ENCODE measurements around the gene GPC3. TPM values are rescaled to one million over a fixed set of nuclear protein-coding genes. Genes with fewer than 3 reads are reported as not detected.
"Not testable (repeated sequence)": the region's sequence is repeated elsewhere in the genome, so short reads cannot be mapped to it uniquely, and the experiment has no call there.

The GPC3 gene
- total RNA-seq, result under 1 TPM; 0.40 to 0.72 TPM

DNA sequence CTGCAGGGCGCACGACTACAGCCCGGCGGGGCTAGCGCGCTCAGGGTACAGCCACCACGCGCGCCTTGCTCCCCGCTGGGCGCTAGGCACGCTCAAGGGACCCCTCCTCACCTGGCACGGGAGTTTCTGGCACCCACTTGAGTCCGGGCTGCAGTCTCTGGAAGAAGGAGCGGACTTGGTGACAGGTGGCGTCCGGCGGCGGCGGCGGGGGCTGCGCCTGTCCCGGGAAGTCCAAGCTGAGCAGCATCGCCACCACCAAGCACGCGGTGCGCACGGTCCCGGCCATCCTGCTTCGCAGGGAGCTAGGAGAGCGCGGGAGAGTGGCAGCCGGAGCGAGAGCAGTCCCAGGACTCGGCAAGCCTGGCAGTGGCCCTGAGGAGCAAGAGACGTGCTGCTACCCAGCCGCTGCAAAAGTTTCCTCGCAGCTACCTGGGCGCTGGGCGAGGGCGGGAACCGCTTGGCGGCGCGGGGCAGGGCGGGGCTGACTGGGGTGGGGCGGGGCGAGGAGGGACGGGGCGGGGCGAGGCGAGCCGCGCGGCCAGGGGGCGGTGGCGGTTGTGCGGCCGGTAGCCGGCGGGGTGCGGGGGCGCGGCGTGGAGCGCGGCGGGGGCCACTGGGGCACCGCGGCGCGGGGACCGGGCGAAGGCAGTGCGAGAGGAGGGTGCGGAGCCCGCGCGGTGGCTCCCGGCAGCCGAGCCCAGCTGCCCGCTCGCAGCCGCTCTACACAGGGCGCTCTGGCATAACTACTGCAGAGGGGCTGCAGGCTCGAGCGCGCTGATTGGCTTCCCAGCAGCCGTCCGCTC lies at the start of gene GPC3:
Gene GPC3 (minus strand): TSS at position 431 of the 803 bp plus-strand sequence.
- Mint-ChIP-seq H3K9me3 (no peaks in the 10 kb centered on the region), H3K4me3 (peak within 1 kb of the TSS; percentile 56), H3K4me1 (peaks cover 3% of the 10 kb centered on the region), H3K36me3 (no peaks in the 10 kb centered on the region), H3K27ac (no peak within 1 kb of the TSS), H3K27me3 (peaks cover 25% of the 10 kb centered on the region)
- peak; percentile 57 for DNase-seq
- POLR2A ChIA-PET, result no interaction called here
- ATAC-seq (ENCODE audit: low read depth), result peak; percentile 86

DNA sequence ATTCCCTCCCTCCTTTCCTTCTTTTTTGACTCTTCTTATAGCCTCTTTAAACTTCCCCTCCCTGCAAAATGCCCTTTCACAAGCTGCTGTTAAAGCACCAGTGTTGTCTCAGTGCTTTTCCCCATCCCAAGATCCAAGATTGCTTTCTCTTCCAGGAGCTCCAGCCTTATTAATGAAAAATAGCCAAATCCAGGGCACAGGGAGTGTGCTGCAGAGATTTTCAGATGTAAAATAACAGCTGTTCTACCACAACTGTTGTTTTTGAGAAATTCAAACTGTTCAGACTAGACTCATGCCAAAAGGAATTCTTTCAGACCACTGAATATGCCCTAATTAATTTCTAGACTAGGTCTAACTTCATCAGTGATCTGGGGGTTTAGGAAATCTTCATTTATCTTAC lies 47.0 kb upstream of the GPC3 start:
- Mint-ChIP-seq H3K4me1 (no peaks in the 10 kb centered on the region), H3K4me3 (no peak overlapping the region), H3K27me3 (no peaks in the 10 kb centered on the region), H3K9me3 (no peaks in the 10 kb centered on the region), H3K27ac (no peak overlapping the region), H3K36me3 (no peaks in the 10 kb centered on the region)
- DNase-seq, result no peak
- POLR2A ChIA-PET, result no interaction called here
- no peak for ATAC-seq (ENCODE audit: low read depth)

DNA sequence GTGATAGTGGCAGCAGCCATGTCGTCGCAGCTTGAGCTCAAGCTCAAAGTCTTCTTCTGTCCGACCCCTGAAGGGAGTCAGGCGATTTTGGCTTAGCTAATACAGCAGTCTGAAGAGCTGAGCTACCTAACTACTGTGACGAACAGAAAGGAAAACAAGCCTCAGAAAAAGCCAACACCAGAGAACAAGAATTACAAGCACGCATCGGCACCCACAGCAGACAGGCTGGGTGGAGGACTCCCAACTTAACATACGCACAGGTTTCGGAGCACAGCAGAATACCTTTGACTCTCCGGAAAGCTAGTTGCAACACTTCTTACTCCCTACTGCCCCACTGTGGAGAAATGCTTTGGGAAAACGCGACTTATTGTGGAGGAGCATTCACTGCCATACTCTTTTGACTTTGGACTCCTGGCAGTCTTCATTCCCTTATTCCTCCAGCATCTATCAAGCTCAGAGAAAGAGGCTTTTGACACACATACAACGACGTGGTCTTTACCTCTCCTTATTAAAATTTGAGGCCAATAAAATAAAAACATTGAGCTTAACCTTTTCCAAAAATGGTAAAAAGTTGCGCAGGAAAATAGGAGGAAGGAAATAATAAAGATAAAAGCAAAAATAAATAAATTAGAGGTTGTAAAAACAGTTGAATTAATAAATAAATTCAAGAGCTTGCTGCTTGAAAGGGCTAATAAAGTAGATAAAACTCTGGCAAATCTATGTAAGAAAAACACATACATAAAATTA lies 41.3 kb upstream of the GPC3 start:
- peak; percentile 21 for DNase-seq
- Mint-ChIP-seq H3K9me3 (no peaks in the 10 kb centered on the region), H3K27me3 (no peaks in the 10 kb centered on the region), H3K4me1 (peaks cover 7% of the 10 kb centered on the region), H3K27ac (no peak overlapping the region), H3K36me3 (no peaks in the 10 kb centered on the region), H3K4me3 (peak overlapping the region; percentile 20)
- ATAC-seq (ENCODE audit: low read depth), result no peak
- POLR2A ChIA-PET, result interaction anchor here (0.6 kb wide), 1 partner anchor 127 kb away, joined by 3 read pairs; no protein-coding TSS in a partner anchor

DNA sequence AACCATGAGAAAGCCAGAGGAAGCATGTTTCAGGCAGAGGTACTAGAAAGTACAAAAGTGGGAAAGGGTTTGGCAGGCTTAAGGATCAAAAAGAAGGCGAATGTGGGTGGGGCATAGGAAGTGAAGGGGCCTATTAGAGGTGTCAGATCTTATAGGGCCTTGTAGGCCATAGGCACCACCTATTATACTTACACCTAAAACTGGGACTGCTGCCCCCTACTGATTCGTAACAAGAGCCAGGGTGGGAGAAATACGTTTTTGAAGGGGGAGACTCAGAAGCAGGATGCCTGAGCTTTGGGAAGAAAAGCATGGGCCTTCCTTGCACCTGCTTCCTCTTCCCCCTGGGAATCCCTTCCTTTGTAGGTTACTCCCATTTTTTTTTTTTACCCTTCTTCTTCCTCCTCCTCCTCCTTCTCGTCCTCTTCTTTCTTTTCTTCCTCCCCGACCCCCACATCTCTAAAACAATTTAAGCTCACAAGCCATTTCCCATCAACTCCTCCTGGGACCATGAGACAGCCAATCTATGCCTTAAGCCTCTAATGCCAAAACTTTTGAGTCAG lies 40.7 kb upstream of the GPC3 start:
- POLR2A ChIA-PET, result interaction anchor here (0.6 kb wide), 1 partner anchor 128 kb away, joined by 3 read pairs; no protein-coding TSS in a partner anchor
- H3K4me3 Mint-ChIP-seq, result no peak overlapping the region

DNA sequence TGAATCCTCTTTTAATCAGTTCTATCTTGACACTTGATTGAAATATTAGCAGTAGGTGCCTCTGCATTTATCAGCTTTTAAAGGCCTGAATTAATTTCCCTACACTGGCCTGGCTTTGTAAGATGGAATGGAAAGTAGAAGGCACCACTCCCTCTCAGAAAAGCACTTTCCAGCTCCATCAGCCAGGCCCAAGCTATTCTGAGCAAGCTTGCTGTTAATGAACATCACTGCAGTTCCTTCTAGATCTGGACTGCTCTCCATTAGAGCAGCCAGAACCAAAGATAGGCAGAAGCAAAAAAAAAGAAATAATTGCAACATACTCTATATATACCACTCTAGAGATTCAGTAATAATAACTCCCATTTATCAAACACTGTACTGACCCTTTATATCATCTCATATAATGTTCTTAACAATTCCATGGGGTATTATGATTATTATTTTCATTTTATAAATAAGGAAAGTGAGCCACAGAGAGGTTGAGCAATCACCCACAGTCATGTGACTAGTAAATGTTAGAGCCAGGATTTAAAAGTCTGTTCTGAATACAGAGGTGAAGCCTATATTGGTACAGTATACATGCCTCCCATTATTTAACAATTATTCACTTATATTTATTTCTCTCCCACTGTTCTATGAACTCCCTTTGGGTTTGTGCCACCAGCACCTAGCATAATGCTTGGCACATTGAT lies 39.4 kb upstream of the GPC3 start:
- no peak for ATAC-seq (ENCODE audit: low read depth)
- no peaks in the 10 kb centered on the region for H3K27me3 Mint-ChIP-seq
- no peak overlapping the region for H3K27ac Mint-ChIP-seq
- H3K9me3 Mint-ChIP-seq, result no peaks in the 10 kb centered on the region
- peaks cover 7% of the 10 kb centered on the region for H3K4me1 Mint-ChIP-seq
- POLR2A ChIA-PET, result no interaction called here
- H3K4me3 Mint-ChIP-seq, result no peak overlapping the region
- H3K36me3 Mint-ChIP-seq, result no peaks in the 10 kb centered on the region
- DNase-seq, result no peak

More for the DNA sequence above, 40.7 kb upstream of the GPC3 start:
- no peak for ATAC-seq (ENCODE audit: low read depth)
- H3K27me3 Mint-ChIP-seq, result no peaks in the 10 kb centered on the region
- no peaks in the 10 kb centered on the region for H3K36me3 Mint-ChIP-seq
- no peak for DNase-seq
- H3K27ac Mint-ChIP-seq, result no peak overlapping the region
- H3K9me3 Mint-ChIP-seq, result no peaks in the 10 kb centered on the region
- H3K4me1 Mint-ChIP-seq, result peaks cover 7% of the 10 kb centered on the region

GRCh38 chrX:134023851-134024281 lies 38.5 kb upstream of the GPC3 start:
- ATAC-seq (ENCODE audit: low read depth) (peak; percentile 56), DNase-seq (no peak)
- peaks cover 7% of the 10 kb centered on the region for H3K4me1 Mint-ChIP-seq
- no peak overlapping the region for H3K4me3 Mint-ChIP-seq
- H3K9me3 Mint-ChIP-seq, result no peaks in the 10 kb centered on the region
- no peaks in the 10 kb centered on the region for H3K27me3 Mint-ChIP-seq
- H3K36me3 Mint-ChIP-seq, result no peaks in the 10 kb centered on the region
- no peak overlapping the region for H3K27ac Mint-ChIP-seq
- POLR2A ChIA-PET, result no interaction called here

- Mint-ChIP-seq H3K27me3 (no peaks in the 10 kb centered on the region), H3K36me3 (no peaks in the 10 kb centered on the region), H3K4me1 (no peaks in the 10 kb centered on the region), H3K4me3 (no peak overlapping the region), H3K9me3 (no peaks in the 10 kb centered on the region), H3K27ac (no peak overlapping the region)
- POLR2A ChIA-PET, result no interaction called here
- ATAC-seq (ENCODE audit: low read depth), result no peak
- no peak for DNase-seq
These were observed 35.5 kb upstream of the GPC3 start for GRCh38 chrX:134020910-134021309.

DNA sequence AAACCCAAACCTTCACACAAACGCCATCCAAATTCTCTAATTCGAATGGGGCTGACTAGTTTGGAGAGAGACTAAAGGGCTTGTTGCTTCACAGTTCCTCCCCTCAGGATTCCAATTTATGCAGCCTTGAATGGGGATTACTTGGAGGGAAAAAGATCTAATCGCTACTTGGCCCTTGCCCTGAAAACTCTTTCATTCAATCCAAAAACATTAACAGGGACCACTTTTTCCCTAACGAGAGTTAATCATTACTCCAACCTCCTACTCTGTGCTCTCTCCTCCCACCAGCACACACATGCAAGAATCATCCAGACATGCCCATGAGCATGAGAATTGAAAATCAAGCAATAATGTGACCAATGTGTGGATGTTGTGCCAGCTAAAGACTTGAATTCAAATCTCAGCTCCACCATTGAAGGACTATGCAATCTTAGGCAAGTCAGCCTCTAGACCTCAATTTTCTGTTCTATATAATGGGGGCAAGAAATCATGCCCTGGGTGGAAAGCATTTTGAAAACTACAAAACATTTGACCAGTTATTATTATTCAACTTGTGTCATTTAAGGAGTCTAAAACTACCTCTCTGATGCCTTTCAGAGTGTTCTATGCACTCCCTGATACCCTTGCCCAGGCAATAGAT lies 34.3 kb upstream of the GPC3 start:
- no peak overlapping the region for H3K4me3 Mint-ChIP-seq
- H3K9me3 Mint-ChIP-seq, result no peaks in the 10 kb centered on the region
- POLR2A ChIA-PET, result no interaction called here
- DNase-seq (no peak), ATAC-seq (ENCODE audit: low read depth) (no peak)
- no peaks in the 10 kb centered on the region for H3K36me3 Mint-ChIP-seq
- no peak overlapping the region for H3K27ac Mint-ChIP-seq
- no peaks in the 10 kb centered on the region for H3K27me3 Mint-ChIP-seq
- no peaks in the 10 kb centered on the region for H3K4me1 Mint-ChIP-seq

DNA sequence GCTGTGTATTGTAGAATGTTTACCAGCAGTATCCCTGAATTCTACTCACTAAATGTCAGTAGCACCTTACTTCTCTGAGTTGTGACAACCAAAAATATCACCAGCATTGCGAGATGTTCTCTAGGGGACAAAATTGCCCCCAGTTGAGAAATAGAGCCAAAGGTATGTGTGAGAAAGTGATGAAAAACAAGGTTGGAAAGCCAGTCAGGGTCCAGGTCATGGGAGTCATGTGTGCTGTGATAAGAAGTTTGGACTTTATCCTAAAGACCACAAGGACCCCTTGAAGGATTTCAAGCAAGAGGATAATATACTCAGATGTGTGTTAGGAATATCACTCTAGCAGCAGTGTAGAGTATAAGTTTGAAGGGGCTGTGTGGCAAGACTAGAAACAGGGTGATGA lies 30.9 kb upstream of the GPC3 start:
- H3K36me3 Mint-ChIP-seq; DNase-seq; H3K27ac Mint-ChIP-seq; H3K4me3 Mint-ChIP-seq; H3K4me1 Mint-ChIP-seq; H3K27me3 Mint-ChIP-seq; POLR2A ChIA-PET; ATAC-seq (ENCODE audit: low read depth); H3K9me3 Mint-ChIP-seq: not testable (repeated sequence)

- ATAC-seq (ENCODE audit: low read depth); H3K27ac Mint-ChIP-seq; H3K36me3 Mint-ChIP-seq; DNase-seq; H3K27me3 Mint-ChIP-seq; H3K9me3 Mint-ChIP-seq; H3K4me1 Mint-ChIP-seq; POLR2A ChIA-PET; H3K4me3 Mint-ChIP-seq: not testable (repeated sequence)
These were observed 30.1 kb upstream of the GPC3 start for GRCh38 chrX:134015510-134015909.

DNA sequence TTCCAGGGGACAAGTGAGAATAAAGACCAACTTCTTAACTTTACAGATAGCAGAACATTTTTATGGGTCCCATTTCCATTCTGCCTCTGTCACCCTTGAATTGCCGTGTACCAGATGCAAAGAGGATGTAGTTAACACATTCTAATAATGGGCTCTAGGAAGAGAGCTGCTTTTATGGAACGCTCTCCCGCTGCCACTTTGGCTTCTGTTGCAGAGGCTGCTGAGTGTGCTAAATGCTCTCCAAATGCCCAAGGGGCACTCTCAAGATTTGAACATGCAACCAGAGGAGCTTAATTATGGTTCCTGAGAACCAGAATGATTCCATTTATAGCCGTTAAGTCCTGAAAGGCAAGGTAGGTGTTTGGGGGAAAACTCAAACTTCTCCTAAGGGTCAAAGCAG lies 28.1 kb upstream of the GPC3 start:
- no peak overlapping the region for H3K27ac Mint-ChIP-seq
- no peaks in the 10 kb centered on the region for H3K4me1 Mint-ChIP-seq
- ATAC-seq (ENCODE audit: low read depth) (no peak), DNase-seq (no peak)
- H3K27me3 Mint-ChIP-seq, result no peaks in the 10 kb centered on the region
- no peak overlapping the region for H3K4me3 Mint-ChIP-seq
- H3K9me3 Mint-ChIP-seq, result no peaks in the 10 kb centered on the region
- no peaks in the 10 kb centered on the region for H3K36me3 Mint-ChIP-seq
- POLR2A ChIA-PET, result no interaction called here

DNA sequence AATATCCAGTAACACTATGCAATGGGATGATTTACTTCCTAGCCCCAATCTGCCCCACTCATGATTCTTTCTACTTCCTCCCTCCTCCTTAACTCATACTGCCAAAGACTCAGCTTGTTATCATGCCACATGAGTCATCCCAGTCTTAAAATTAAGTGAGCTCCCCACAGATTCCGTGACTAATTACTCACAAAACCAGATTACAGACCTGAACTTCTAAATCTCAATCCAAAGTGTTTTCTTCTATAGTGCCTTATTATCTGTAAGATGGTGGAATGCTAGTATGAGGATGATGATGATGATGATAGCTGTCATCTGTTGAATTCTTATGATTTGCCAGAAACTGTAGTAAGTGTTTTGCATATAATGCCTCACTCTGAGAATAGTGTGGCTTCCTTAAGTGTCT lies 27.7 kb upstream of the GPC3 start:
- H3K27ac Mint-ChIP-seq, result no peak overlapping the region
- DNase-seq (no peak), ATAC-seq (ENCODE audit: low read depth) (no peak)
- H3K36me3 Mint-ChIP-seq, result no peaks in the 10 kb centered on the region
- no peak overlapping the region for H3K4me3 Mint-ChIP-seq
- no peaks in the 10 kb centered on the region for H3K9me3 Mint-ChIP-seq
- POLR2A ChIA-PET, result no interaction called here
- no peaks in the 10 kb centered on the region for H3K4me1 Mint-ChIP-seq
- no peaks in the 10 kb centered on the region for H3K27me3 Mint-ChIP-seq

- Mint-ChIP-seq H3K27ac (no peak overlapping the region), H3K4me3 (no peak overlapping the region), H3K27me3 (no peaks in the 10 kb centered on the region), H3K9me3 (no peaks in the 10 kb centered on the region), H3K36me3 (no peaks in the 10 kb centered on the region), H3K4me1 (no peaks in the 10 kb centered on the region)
- no peak for DNase-seq
- POLR2A ChIA-PET, result no interaction called here
- ATAC-seq (ENCODE audit: low read depth), result no peak
These were observed 25.3 kb upstream of the GPC3 start for GRCh38 chrX:134010690-134011089.

All from activated naive CD8-positive, alpha-beta T cell treated with anti-CD3 and anti-CD28 coated beads, Interleukin-2, amount 10 ng/mL, durations not matched to agents 7 days and 5 days (primary cell).